GM12891 (cell line): ENCODE measurements around the gene OXSM.

ENCODE experiments used
- POLR2A ChIP-seq: IDR thresholded peaks from 2 replicates; pipeline ENCODE4 v1.6.1; 2011; ENCODE audit warnings: low read depth, low read length, control low read depth
- SPI1 ChIP-seq: IDR thresholded peaks from 2 replicates; pipeline ENCODE4 v1.6.1; 2011; ENCODE audit warnings: low read depth, low read length, control low read depth

DNA sequence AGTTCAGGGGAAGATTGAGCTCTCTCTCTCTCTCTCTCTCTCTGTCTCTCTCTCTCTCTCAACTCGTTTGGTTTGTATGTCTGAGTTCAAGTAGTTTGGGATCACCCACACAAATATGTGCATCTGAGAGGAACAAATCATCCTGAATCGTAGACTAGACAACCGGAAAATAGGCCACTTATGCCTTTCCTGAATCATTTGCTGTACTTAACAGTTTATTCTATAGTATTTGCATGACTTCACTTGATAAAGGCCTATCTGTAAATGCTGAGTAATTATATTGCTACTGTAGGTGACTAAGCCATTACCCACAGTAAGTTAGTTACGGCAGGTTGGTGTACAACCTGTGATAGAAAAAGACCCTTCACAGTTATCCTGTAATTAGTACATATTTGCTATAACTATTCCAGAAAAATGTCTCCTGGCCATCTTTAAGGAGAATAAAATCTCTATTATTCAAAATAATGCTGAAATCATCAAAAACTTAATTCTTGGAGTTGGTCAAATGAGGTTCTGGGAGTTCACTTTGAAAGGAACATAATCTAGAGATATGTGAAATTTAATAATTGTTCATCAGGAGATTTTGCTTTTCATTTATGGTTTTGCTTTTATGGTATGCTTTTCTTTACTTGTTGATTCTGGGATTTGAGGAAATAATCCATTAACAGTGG lies 31.1 kb downstream of the OXSM start:
- TF ChIP-seq POLR2A (no peak), SPI1 (no peak)
